Activated CD8-positive, alpha-beta memory T cell treated with anti-CD3 and anti-CD28 coated beads for 24 hours (primary cell): Measurements from ENCODE around the gene OR4M1.
"Not testable (repeated sequence)": the region's sequence is repeated elsewhere in the genome, so short reads cannot be mapped to it uniquely, and the experiment has no call there.

Source experiments
- DNase-seq: peaks from one replicate; pipeline ENCODE4 v3.0.0-alpha.2; 2020

Gene OR4M1

GRCh38 chr14:19773204-19773603 lies at the start of gene OR4M1:
Gene OR4M1 (plus strand): TSS chr14:19773504. CDS start chr14:19780323, 6,819 bp downstream.
- DNase-seq: not testable (repeated sequence)

DNA sequence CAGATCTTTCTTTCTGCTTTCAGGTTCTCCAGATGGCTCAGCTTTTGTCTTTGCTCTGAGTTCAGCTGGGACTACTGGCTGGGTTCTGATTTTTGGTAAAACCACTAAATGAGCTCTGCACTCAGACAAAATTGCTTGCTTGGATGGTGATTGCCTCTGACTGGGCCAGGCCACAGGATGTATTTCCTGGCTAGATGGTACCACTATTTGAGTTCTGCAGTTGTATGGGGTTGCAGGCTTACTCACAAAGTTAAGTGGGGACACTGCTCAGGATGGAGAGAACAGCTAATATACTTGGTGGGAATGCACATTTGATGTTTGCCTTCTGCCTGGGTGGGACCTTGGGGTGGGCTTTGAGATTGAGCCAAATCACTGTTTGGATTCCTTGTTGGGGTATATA lies 43.9 kb upstream of the OR4M1 start:
- DNase-seq: no peak

DNA sequence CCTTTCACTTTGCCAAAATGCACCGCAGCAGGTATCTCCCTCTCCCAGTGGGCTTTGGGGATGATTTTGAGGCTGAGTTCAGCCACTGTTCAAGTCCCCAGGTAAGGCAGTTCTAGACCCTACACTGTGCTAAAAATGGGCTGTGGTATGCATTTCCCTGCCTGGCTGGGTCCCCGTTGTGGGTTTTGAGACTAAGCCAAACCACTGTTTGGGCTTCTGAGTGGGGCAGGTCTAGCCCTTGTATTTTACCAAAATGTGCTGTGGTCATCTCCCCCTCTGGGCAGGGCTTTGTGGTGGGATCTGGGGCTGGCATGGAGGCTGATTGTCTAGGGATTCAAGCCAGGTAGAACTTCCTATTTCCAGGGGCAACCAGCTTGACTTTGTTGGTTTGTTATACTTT lies 43.5 kb upstream of the OR4M1 start:
- DNase-seq: no peak

- not testable (repeated sequence) for DNase-seq
These were observed 39.4 kb upstream of the OR4M1 start for GRCh38 chr14:19733893-19734292.

DNA sequence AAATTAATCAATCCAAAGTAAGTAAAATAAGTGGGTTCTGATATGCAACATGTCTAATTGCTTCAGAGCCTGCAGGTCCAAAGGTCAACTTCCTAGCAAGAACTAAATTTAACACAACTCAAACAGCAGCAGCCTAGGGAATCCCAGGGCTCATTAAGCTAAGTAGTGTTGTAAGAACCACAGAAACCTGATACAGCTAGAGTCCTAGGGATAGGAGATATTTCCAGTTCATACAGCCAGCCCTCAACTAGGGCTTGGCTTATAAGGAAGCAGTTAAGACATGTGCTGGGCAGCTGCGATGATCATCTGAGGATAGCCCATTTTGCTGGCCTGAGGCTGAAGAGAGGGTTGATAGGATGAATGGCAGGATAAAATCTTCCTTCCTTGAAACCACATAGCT lies 30.0 kb upstream of the OR4M1 start, which contains the start of gene OR4Q3:
Gene OR4Q3, plus strand, starts transcription at position 316 of the 400 bp plus-strand sequence.
- DNase-seq: no peak

- not testable (repeated sequence) for DNase-seq
These were observed 21.0 kb upstream of the OR4M1 start for GRCh38 chr14:19752316-19752715.

GRCh38 chr14:19754172-19754571 lies 19.1 kb upstream of the OR4M1 start:
- DNase-seq: no peak

GRCh38 chr14:19771491-19771890 lies 1.8 kb upstream of the OR4M1 start:
- not testable (repeated sequence) for DNase-seq

- no peak for DNase-seq
These were observed 1.3 kb upstream of the OR4M1 start for GRCh38 chr14:19771895-19772430.

- not testable (repeated sequence) for DNase-seq
These were observed 850 bp upstream of the OR4M1 start for GRCh38 chr14:19772454-19772853.

DNA sequence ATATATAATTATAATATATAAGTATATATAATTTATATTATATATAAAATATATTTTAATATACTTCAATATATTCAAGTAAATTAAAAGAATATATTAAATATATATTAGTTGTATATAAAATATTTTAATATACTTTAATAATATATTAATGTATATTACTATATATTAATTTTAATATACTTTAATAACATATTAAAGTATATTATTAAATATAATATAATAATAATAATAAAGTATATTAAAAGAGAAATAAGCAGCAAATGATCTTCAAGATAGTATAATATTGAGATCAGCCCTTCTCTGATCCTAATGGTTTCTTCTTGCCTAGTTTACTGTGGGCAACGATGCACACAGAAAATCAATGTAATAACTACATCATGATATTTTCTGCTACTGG lies 2.3 kb downstream of the OR4M1 start:
- no peak for DNase-seq

DNA sequence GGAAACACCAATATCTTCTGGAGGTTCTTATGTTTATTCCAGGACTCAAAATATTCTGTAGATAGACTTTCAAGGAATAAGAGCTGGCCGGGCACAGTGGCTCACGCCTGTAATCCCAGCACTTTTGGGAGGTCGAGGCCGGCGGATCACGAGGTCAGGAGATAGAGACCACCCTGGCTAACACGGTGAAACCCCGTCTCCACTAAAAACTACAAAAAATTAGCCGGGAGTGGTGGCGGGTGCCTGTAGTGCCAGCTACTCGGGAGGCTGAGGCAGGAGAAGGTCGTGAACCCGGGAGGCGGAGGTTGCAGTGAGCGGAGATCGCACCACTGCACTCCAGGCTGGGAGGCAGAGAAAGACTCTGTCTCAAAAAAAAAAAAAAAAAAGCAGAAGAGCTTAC lies 12.5 kb downstream of the OR4M1 start:
- DNase-seq: not testable (repeated sequence)

DNA sequence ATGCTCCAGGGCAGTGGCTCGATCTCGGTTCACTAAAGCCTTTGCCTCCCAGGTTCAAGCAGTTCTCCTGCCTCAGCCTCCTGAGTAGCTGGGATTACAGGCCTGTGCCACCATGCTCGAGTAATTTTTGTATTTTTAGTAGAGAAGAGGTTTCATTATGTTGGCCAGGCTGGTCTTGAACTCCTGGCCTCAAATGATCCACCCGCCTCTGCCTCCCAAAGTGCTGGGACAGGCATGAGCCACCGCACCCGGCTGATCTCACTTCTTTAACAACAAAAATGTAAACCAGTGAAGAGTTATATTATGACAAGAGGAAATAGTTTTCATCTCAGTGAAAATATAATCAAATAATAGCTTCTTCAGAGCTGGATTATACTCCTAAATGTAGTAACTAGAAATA lies 14.0 kb downstream of the OR4M1 start:
- not testable (repeated sequence) for DNase-seq

GRCh38 chr14:19788150-19788549 lies 14.8 kb downstream of the OR4M1 start:
- DNase-seq: not testable (repeated sequence)

DNA sequence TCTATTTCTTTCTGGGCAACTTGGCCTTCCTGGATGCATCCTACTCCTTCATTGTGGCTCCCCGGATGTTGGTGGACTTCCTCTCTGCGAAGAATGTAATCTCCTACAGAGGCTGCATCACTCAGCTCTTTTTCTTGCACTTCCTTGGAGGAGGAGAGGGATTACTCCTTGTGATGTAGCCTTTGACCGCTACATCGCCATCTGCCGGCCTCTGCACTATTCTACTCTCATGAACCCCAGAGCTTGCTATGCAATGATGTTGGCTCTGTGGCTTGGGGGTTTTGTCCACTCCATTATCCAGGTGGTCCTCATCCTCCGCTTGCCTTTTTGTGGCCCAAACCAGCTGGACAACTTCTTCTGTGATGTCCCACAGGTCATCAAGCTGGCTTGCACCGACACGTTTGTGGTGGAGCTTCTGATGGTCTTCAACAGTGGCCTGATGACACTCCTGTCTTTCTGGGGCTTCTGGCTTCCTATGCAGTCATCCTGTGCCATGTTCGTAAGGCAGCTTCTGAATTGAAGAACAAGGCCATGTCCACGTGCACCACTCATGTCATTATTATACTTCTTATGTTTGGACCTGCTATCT lies 23.3 kb downstream of the OR4M1 start:
- DNase-seq: not testable (repeated sequence)

DNA sequence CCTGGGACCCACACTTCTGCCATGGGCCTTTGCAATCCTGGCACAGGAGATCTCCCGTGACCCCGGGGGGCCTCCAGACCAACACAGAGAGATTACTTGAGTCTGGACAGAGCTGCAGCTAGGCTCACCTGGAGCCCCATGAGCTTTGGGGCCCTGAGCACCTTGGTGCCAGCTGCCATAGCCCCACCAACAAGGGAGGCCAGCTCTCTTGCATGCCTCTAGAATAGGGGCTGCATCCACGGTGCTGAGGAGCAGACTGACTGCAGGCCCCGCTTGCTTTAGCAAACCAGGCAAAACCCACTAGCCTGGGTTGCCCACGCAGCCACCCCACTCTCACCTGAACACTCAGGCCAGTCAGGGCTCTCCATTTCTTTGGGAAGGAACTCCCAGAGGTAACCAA lies 26.6 kb downstream of the OR4M1 start:
- no peak for DNase-seq

GRCh38 chr14:19800282-19801117 lies 27.2 kb downstream of the OR4M1 start:
- DNase-seq: no peak

DNA sequence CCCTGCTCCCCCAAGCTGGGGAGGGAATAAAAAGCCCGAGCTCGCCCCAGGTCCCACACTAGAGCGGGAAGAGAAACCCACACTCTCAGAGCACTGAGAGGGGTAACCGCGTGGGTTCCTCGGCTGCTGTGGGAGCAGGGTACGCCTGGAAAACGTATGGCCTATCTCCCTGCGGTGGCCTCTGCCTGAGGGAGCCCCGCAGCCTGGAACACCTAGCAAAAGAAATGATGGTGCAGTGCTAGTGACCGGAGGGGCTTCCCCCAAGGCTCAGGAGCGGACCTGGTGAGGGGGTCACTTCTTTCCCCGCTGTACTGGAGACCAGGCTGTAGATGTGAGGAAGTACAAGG lies 27.8 kb downstream of the OR4M1 start:
- no peak for DNase-seq

GRCh38 chr14:19803470-19803869 lies 30.2 kb downstream of the OR4M1 start, which contains the start of gene OR4N2:
Gene OR4N2 (plus strand): TSS chr14:19803770. CDS start chr14:19827449, 23,679 bp downstream.
- DNase-seq: not testable (repeated sequence)

- not testable (repeated sequence) for DNase-seq
These were observed 40.0 kb downstream of the OR4M1 start for GRCh38 chr14:19813171-19813920.

- DNase-seq: not testable (repeated sequence)
These were observed 46.6 kb downstream of the OR4M1 start for GRCh38 chr14:19819879-19820278.

DNA sequence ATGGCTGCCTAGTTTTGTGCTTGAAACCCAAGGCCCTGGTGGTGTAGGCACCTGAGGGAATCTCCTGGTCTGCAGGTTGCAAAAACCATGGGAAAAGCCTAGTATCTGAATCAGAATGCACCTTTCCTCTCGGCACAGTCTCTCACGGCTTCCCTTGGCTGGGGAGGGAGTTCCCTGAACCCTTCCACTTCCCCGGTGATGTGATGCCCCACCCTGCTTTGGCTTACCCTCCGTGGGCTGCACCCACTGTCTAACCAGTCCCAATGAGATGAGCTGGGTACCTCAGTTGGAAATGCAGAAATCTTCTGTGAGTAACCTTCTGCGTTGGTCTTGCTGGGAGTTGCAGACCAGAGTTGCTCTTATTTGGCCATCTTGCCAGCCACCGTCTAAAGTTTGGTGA lies 47.7 kb downstream of the OR4M1 start:
- not testable (repeated sequence) for DNase-seq

DNA sequence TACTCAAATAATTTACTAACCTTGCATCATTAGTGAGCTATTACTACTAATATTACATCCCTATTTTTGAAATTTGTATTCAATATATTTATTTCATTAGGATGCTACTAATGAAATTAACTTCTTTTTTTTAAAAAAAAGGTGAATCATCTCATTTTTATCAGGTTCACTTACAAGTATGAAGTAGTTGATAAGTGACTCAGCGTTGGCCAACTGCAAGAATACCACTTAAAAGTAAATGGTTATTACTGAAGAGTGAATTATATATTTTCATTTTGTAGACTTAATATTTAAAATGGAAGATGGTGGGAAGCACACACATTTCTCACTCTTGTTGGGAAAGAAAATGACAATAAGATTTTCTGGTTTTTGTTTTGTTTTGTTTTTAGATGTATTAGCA lies 49.9 kb downstream of the OR4M1 start:
- DNase-seq: no peak
